ENCODE measurements around the gene EPS8.

Gene EPS8

DNA sequence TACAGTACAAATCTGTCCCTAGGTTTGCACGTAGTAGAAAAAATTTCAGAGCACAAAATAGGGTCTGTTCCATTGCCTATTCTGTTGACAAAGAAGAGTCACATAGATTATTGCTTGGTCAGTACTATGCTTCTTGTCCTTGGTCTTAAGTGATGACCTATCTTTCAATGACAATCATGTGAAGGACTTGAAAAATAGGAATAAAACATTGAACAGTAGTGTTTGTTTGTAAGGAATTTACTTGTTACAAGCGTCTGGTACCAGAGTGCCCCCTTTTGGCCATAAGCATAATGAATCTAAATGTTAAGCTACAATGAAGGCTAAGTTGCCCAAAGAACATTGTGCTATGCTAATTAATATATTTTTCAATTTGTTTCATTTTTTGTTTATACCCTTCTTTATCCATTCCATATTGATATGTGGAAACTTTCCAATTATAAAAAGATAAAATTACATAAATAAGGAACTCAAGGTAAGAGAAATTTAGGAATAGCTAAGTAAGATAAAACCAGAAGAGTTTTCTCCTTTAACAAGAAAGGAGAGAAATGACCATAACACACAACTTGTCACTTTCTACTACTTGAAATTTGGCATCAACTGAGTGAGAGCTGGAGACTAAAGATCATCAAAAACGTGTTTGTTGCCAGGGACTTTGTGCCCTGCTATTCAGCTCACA, 204.7 kb downstream of the EPS8 start:
- Histone ChIP-seq H3K27me3 (replicated peaks) (no peaks in the 10 kb centered on the region), H3K4me3 (ENCODE audit: low read depth, low read length) (no peak overlapping the region), H3K27ac (no peak overlapping the region), H3K36me3 (replicated peaks) (no peaks in the 10 kb centered on the region)
- peak; percentile 71 for TF ChIP-seq CTCF (IDR thresholded peaks at IDR 0.05; ENCODE audit: low read depth, low read length, missing control alignments)
- in situ Hi-C loops (cut with HindIII; ENCODE audit: low pct_ligation_motif_present, low sequenced_read_pairs): no loop called here
- no peak for DNase-seq

DNA sequence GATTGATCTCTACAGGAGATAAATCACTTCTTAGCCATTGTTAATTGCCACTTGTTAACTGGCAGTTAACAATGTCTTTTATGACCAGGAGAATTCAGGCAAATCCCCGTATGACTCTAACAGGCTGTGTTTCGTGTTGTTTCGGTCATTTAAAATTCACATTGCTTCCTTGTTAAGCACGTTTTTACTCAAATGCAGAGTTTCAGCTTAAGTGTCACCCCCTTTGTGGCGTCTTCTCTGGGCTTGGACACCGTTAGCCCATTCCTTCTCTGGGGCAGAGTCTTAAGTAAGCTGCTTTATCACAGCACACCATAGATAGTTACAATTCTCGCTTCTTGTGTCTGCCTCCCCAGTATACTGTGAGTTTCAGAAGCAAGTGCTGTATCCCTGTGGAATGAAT, 205.4 kb downstream of the EPS8 start:
- no peak overlapping the region for H3K27ac ChIP-seq
- H3K27me3 ChIP-seq (replicated peaks): no peaks in the 10 kb centered on the region
- in situ Hi-C loops (cut with HindIII; ENCODE audit: low pct_ligation_motif_present, low sequenced_read_pairs): no loop called here
- H3K36me3 ChIP-seq (replicated peaks): no peaks in the 10 kb centered on the region
- no peak overlapping the region for H3K4me3 ChIP-seq (ENCODE audit: low read depth, low read length)
- no peak for DNase-seq
- TF ChIP-seq CTCF (IDR thresholded peaks at IDR 0.05; ENCODE audit: low read depth, low read length, missing control alignments): no peak

DNA sequence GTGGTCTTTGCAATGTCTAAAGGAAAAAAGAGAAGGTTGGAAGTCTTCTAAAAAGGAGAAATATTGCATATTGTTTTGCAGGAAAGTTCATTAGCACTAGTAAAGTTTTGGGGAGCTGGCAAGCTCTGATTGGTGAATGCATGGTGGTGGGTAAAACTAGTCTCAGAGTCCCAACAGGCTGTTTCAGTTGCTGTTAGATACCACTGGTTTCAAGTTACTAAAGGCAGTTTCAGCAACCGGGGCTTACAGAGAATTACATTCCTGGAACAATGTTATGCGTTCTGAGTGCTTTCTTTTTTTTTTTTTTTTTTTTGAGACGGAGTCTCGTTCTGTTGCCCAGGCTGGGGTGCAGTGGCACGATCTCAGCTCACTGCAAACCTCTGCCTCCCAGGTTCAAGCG, 208.2 kb downstream of the EPS8 start:
- peak; percentile 49 for DNase-seq
- H3K27me3 ChIP-seq (replicated peaks): no peaks in the 10 kb centered on the region
- no peak overlapping the region for H3K27ac ChIP-seq
- H3K4me3 ChIP-seq (ENCODE audit: low read depth, low read length): no peak overlapping the region
- in situ Hi-C loops (cut with HindIII; ENCODE audit: low pct_ligation_motif_present, low sequenced_read_pairs): no loop called here
- TF ChIP-seq CTCF (IDR thresholded peaks at IDR 0.05; ENCODE audit: low read depth, low read length, missing control alignments): no peak
- no peaks in the 10 kb centered on the region for H3K36me3 ChIP-seq (replicated peaks)

DNA sequence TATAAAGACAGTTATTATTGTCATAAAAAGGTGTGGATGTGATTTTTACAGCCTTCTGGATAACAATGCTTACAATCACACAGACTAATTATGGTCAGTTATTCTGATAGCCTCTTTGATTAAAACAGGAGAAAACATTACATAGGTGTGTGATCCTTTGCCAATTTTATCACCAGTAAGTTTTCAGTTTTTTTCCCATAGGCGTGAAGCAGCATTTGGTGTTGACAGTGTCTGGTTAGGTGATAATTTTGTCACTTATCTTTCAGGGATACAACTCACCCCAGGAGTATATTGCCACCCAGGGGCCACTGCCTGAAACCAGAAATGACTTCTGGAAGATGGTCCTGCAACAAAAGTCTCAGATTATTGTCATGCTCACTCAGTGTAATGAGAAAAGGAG, 208.8 kb downstream of the EPS8 start:
- no peak for TF ChIP-seq CTCF (IDR thresholded peaks at IDR 0.05; ENCODE audit: low read depth, low read length, missing control alignments)
- no peak overlapping the region for H3K4me3 ChIP-seq (ENCODE audit: low read depth, low read length)
- no peak overlapping the region for H3K27ac ChIP-seq
- no peak for DNase-seq
- in situ Hi-C loops (cut with HindIII; ENCODE audit: low pct_ligation_motif_present, low sequenced_read_pairs): no loop called here
- no peaks in the 10 kb centered on the region for H3K27me3 ChIP-seq (replicated peaks)
- no peaks in the 10 kb centered on the region for H3K36me3 ChIP-seq (replicated peaks)

DNA sequence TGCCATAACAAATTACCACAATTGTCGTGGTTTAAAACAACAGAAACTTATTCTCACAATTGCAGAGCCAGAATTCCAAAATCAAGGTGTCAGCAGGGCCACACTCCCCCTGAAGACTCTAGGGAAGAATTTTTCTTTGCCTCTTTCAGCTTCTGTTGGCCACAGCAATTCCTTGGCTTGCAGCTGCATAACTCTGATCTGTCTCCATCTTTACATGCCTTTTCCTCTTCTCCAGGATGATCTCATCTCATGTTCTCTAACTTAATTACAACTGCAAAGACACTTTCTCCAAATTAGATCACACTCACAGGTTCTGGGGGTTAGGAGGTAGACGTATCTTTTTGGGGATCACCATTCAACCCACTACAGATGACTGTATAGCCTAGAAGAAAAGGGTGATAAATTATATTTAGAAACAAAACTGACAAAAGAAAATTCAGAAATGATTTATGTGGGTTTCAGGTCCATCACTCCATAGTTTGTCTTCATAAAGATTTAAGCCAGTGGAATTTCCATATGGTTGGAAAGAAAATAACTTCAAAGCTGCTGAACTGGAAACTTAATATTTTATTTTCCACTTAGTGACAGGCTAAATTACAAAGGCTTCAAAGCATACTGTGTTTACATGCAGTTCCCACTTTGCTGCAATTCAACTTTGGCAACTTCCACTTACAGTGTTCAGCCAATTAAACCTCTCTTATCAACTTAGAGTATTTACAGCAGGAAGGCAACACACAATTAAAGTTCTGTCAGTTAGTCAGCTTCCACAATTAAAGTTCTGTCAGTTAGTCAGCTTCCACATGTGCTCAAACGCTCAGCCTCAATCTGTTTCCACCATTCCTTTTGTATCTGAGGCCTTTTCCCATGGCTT, 213.3 kb downstream of the EPS8 start:
- in situ Hi-C loops (cut with HindIII; ENCODE audit: low pct_ligation_motif_present, low sequenced_read_pairs): no loop called here
- Histone ChIP-seq H3K4me3 (ENCODE audit: low read depth, low read length) (no peak overlapping the region), H3K27me3 (replicated peaks) (no peaks in the 10 kb centered on the region), H3K27ac (no peak overlapping the region), H3K36me3 (replicated peaks) (no peaks in the 10 kb centered on the region)
- DNase-seq: no peak
- TF ChIP-seq CTCF (IDR thresholded peaks at IDR 0.05; ENCODE audit: low read depth, low read length, missing control alignments): no peak

Measured in brain microvascular endothelial cell (primary cell).